Erythroblast (primary cell): ENCODE measurements around the gene SERINC3.

Source experiments
- GATA1 ChIP-seq: IDR thresholded peaks from 2 replicates; pipeline ENCODE4 v1.6.1; 2011; ENCODE audit warnings: low read depth, mild to moderate bottlenecking, control low read depth, low read length, moderate library complexity
- POLR2A ChIP-seq: IDR thresholded peaks from 2 replicates; pipeline ENCODE4 v1.6.1; 2011; ENCODE audit warnings: mild to moderate bottlenecking, low read length

DNA sequence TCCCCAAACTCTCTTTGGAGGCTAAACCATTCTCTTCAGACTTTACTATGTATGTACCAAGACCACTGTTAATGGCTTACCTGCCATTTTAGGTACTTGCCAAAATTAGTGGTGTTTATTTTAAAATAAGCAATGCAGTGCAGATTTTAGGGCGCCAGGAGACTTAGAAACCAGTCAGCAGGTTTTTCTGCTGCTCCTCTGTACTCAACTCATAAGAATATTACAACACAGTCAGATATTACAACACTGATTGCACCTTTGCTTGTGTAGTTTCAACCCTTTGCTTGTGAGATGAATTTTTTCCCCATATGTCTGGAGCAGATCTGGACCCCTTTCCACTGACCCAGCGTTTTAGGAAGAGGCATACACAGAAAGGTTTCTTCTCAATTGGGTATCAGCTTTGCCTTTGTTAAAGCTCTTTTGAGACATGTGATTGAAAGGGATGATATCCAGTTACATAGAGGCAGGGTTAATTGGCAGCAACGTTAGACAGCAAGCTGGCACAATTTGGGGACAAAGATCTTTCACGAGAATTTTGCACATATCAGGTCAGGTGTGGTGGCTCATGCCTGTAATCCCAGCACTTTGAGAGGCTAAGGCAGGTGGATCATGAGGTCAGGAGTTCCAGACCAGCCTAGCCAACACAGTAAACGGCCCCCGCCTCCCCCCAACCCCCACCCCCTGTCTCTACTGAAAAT, 40.0 kb downstream of the SERINC3 start:
- no peak for TF ChIP-seq POLR2A
- TF ChIP-seq GATA1, result no peak
